ENCODE measurements around the gene SKI. TPM values are rescaled to one million over a fixed set of nuclear protein-coding genes. Genes with fewer than 3 reads are reported as not detected.
A peak's percentile ranks its signal among the peaks of the same experiment; 100 is the strongest.

SKI gene
- total and polyA plus RNA-seq, 9 of the 15 experiments (the other 6 are each of a cell fraction or from before 2014, with no cell fraction given), result 0.10 to 60.5 (median 4.6) TPM

- TF ChIP-seq CUX1 (CRISPR knock-in tag; IDR thresholded peaks at IDR 0.05), result no peak
- peak; percentile 52 for TF ChIP-seq PHF20 (IDR thresholded peaks at IDR 0.05; ENCODE audit: partially characterized antibody)
- TF ChIP-seq NEUROD1 (IDR thresholded peaks at IDR 0.05; ENCODE audit: borderline replicate concordance, low read depth, low read length, partially characterized antibody), result no peak
- TF ChIP-seq MTA3 (IDR thresholded peaks at IDR 0.05; ENCODE audit: borderline replicate concordance), result peak; percentile 88
- no peak for TF ChIP-seq ZNF354B (CRISPR knock-in tag; IDR thresholded peaks at IDR 0.05)
- no peak for TF ChIP-seq PURB (CRISPR knock-in tag; IDR thresholded peaks at IDR 0.05; ENCODE audit: low read depth)
- no peak for TF ChIP-seq IRF1 (CRISPR knock-in tag; IDR thresholded peaks at IDR 0.05; ENCODE audit: borderline replicate concordance)
- no peak for TF ChIP-seq ZNF282 (CRISPR knock-in tag; IDR thresholded peaks at IDR 0.05)
- TF ChIP-seq ZNF77 (CRISPR knock-in tag; IDR thresholded peaks at IDR 0.05), result no peak
- no peak for TF ChIP-seq SMAD2 (IDR thresholded peaks at IDR 0.05; ENCODE audit: low read depth, low read length)
- TF ChIP-seq DPF2 (IDR thresholded peaks at IDR 0.05), result peak; percentile 47; the same call in 1 of the 2 replicates
- no peak for TF ChIP-seq ZNF24 (IDR thresholded peaks at IDR 0.05)
- TF ChIP-seq NR2C1 (IDR thresholded peaks at IDR 0.05), result no peak
- TF ChIP-seq NR2C1 (tag; IDR thresholded peaks at IDR 0.05), result no peak
- no peak for TF ChIP-seq BACH1 (tag; IDR thresholded peaks at IDR 0.05)
- no peak for TF ChIP-seq PHB (CRISPR knock-in tag; IDR thresholded peaks at IDR 0.05)
- peak; percentile 43; the same call in 1 of the 2 replicates for TF ChIP-seq BCL6 (CRISPR knock-in tag; IDR thresholded peaks at IDR 0.05)
- peak in 1 of 2 experiments; percentile 57 for TF ChIP-seq AFF1 (IDR thresholded peaks at IDR 0.05; ENCODE audit: low read depth in 1 of 2, partially characterized antibody in 2 of 2)
- peak; percentile 52; the same call in 1 of the 2 replicates for TF ChIP-seq PHF8 (IDR thresholded peaks at IDR 0.05; ENCODE audit: borderline replicate concordance, low read length)
Observed at GRCh38 chr1:2212532-2213491, 15.3 kb upstream of the SKI start (continued).

Data from K562 (cell line).